Measurements from ENCODE around the gene ATP9B. TPM values are rescaled to one million over a fixed set of nuclear protein-coding genes. Genes with fewer than 3 reads are reported as not detected.

Gene ATP9B
- total RNA-seq, 1 experiment from 2014 or later: 44.4 TPM

GRCh38 chr18:79019881-79020280 lies 49.3 kb upstream of the ATP9B start:
- Histone ChIP-seq H3K27me3 (ENCODE audit: control insufficient read depth, insufficient read depth, low read length) (peaks cover 13% of the 10 kb centered on the region), H3K9me3 (ENCODE audit: control insufficient read depth, insufficient read depth, low read depth, low read length) (no peaks in the 10 kb centered on the region), H3K4me1 (ENCODE audit: control insufficient read depth, insufficient read depth, low read length) (no peaks in the 10 kb centered on the region), H3K27ac (ENCODE audit: low read length) (no peak overlapping the region), H3K36me3 (ENCODE audit: control insufficient read depth, insufficient read depth, low read length) (no peaks in the 10 kb centered on the region), H3K4me3 (ENCODE audit: low read depth in 2 of 2, low read length in 2 of 2) (no peak overlapping the region)
- POLR2A ChIA-PET: no interaction called here
- BruUV-seq (replicated peaks): no TSS peak
- in situ Hi-C loops (cut with HindIII; ENCODE audit: low pct_unique_long_range_greater_than_20kb, low sequenced_read_pairs): no loop called here
- intact Hi-C loops (cut with micrococcal nuclease; ENCODE audit: unreplicated experiment): no loop called here
- CTCF ChIA-PET: no interaction called here
- no peak for TF ChIP-seq REST (IDR thresholded peaks at IDR 0.05; ENCODE audit: insufficient read depth in 1 of 2, low read depth in 2 of 2, low read length in 1 of 2)
- peak; percentile 36; the same call in 1 of the 2 replicates for ATAC-seq
- no peak for DNase-seq (ENCODE audit: low read depth, low spot score)

GRCh38 chr18:79022603-79023002 lies 46.6 kb upstream of the ATP9B start:
- no peaks in the 10 kb centered on the region for H3K9me3 ChIP-seq (ENCODE audit: control insufficient read depth, insufficient read depth, low read depth, low read length)
- intact Hi-C loops (cut with micrococcal nuclease; ENCODE audit: unreplicated experiment): no loop called here
- DNase-seq (ENCODE audit: low read depth, low spot score) (no peak), ATAC-seq (no peak)
- H3K4me1 ChIP-seq (ENCODE audit: control insufficient read depth, insufficient read depth, low read length): no peaks in the 10 kb centered on the region
- ChIA-PET CTCF (no interaction called here), POLR2A (no interaction called here)
- in situ Hi-C loops (cut with HindIII; ENCODE audit: low pct_unique_long_range_greater_than_20kb, low sequenced_read_pairs): no loop called here
- BruUV-seq (replicated peaks): no TSS peak
- H3K36me3 ChIP-seq (ENCODE audit: control insufficient read depth, insufficient read depth, low read length): no peaks in the 10 kb centered on the region
- peaks cover 12% of the 10 kb centered on the region for H3K27me3 ChIP-seq (ENCODE audit: control insufficient read depth, insufficient read depth, low read length)
- H3K4me3 ChIP-seq (ENCODE audit: low read depth in 2 of 2, low read length in 2 of 2): no peak overlapping the region
- H3K27ac ChIP-seq (ENCODE audit: low read length): no peak overlapping the region
- TF ChIP-seq TCF7L2 (IDR thresholded peaks at IDR 0.05; ENCODE audit: low read depth, low read length): no peak
- no peak for TF ChIP-seq SIN3A (IDR thresholded peaks at IDR 0.05; ENCODE audit: borderline replicate concordance, insufficient read depth, low read depth, low read length)
- no peak for TF ChIP-seq CTCF (IDR thresholded peaks at IDR 0.05)
- no peak for TF ChIP-seq REST (IDR thresholded peaks at IDR 0.05; ENCODE audit: insufficient read depth in 1 of 2, low read depth in 2 of 2, low read length in 1 of 2)
- no peak for TF ChIP-seq POLR2AphosphoS5 (IDR thresholded peaks at IDR 0.05; ENCODE audit: low read depth, low read length)

Data from Panc1 (cell line).